ENCODE measurements around the gene CKB. TPM values are rescaled to one million over a fixed set of nuclear protein-coding genes. Genes with fewer than 3 reads are reported as not detected.

CKB gene
- total RNA-seq, 3 donors from 2014 or later = 1,316 to 3,346 (median 2,079) TPM

DNA sequence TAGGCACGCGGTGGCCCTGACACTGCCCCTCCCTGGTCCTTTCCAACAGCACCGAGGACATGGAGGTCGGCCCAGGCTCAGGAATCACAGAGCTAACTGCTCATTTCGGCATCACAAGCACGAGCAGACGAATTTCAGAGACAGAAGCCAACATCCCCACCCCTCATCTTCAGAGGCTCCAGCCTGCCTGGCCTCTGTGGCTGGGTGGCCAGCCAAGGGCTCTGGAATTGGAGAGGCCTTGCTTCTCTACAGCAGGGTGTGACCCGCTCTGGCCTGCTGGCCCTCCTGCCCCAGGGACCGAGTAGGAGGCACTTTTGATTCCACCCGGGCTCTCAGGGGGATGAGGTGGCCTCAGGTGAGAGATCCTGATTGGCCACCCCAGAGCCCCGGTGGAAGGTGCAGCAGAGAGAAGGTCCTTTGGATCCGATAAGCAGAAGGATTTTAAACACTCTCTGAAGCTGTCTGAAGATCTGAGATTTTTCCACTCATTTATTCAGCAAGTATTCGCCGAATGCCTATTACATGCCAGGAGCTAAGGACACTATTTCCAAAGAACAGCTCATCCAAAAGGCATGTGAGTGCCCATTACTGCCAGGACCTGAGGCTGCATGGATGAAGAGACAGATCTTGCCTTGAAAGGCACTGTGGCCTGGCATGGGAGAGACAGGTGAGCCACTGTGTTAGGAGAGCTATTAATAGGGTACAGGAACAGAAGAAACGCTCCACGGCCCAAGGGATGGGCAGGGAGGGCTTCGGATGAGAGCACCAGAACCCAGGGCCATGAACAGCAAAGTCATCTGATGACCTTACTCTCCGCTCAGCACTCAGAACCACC, 29.6 kb upstream of the CKB start:
- no peaks in the 10 kb centered on the region for H3K36me3 ChIP-seq (ENCODE audit: low read depth)
- peak; percentile 20 for ATAC-seq
- peak in 1 of 3 donors; percentile 27 for DNase-seq
- no peak overlapping the region for H3K4me3 ChIP-seq
- peaks cover 9% of the 10 kb centered on the region for H3K4me1 ChIP-seq (ENCODE audit: low read depth)
- TF ChIP-seq, protein P1, sequence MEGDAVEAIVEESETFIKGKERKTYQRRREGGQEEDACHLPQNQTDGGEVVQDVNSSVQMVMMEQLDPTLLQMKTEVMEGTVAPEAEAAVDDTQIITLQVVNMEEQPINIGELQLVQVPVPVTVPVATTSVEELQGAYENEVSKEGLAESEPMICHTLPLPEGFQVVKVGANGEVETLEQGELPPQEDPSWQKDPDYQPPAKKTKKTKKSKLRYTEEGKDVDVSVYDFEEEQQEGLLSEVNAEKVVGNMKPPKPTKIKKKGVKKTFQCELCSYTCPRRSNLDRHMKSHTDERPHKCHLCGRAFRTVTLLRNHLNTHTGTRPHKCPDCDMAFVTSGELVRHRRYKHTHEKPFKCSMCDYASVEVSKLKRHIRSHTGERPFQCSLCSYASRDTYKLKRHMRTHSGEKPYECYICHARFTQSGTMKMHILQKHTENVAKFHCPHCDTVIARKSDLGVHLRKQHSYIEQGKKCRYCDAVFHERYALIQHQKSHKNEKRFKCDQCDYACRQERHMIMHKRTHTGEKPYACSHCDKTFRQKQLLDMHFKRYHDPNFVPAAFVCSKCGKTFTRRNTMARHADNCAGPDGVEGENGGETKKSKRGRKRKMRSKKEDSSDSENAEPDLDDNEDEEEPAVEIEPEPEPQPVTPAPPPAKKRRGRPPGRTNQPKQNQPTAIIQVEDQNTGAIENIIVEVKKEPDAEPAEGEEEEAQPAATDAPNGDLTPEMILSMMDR (IDR thresholded peaks at IDR 0.05) = no peak
- no peaks in the 10 kb centered on the region for H3K9me3 ChIP-seq
- intact Hi-C loops (cut with DNase I, micrococcal nuclease) = loop anchor here in 1 of 2 donors (10.0 kb wide), 1 partner anchor 47 kb away; no protein-coding TSS in a partner anchor

DNA sequence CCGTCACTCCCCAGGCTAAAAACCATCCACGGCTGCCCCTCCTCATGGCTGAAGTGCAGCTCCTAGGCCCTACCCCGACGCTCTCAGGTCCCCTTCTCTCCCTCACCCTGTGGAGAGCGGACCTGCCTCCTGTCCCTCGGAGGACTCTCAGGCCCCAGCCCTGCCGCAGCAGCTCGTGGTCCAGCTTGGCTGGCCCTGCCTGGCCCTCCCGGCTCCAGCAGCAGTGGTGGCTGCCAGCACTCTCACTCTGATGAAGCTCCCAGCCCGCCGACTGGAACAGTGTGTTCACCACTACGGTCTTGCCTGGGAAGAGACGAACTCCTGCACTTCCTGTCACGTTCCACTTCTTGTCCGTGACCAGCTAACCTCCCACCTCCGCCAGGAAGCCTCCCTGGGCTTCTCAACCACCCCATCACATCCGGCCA, 28.7 kb upstream of the CKB start:
- ATAC-seq (no peak), DNase-seq (peak in 2 of 3 donors; percentile 28 to 60)
- no peaks in the 10 kb centered on the region for H3K36me3 ChIP-seq (ENCODE audit: low read depth)
- H3K4me1 ChIP-seq (ENCODE audit: low read depth) = peaks cover 11% of the 10 kb centered on the region
- no peaks in the 10 kb centered on the region for H3K9me3 ChIP-seq
- no peak overlapping the region for H3K4me3 ChIP-seq
- intact Hi-C loops (cut with DNase I, micrococcal nuclease) = loop anchor here in 1 of 2 donors (10.0 kb wide), 1 partner anchor 47 kb away; no protein-coding TSS in a partner anchor
- TF ChIP-seq, protein P1 (IDR thresholded peaks at IDR 0.05) = no peak

DNA sequence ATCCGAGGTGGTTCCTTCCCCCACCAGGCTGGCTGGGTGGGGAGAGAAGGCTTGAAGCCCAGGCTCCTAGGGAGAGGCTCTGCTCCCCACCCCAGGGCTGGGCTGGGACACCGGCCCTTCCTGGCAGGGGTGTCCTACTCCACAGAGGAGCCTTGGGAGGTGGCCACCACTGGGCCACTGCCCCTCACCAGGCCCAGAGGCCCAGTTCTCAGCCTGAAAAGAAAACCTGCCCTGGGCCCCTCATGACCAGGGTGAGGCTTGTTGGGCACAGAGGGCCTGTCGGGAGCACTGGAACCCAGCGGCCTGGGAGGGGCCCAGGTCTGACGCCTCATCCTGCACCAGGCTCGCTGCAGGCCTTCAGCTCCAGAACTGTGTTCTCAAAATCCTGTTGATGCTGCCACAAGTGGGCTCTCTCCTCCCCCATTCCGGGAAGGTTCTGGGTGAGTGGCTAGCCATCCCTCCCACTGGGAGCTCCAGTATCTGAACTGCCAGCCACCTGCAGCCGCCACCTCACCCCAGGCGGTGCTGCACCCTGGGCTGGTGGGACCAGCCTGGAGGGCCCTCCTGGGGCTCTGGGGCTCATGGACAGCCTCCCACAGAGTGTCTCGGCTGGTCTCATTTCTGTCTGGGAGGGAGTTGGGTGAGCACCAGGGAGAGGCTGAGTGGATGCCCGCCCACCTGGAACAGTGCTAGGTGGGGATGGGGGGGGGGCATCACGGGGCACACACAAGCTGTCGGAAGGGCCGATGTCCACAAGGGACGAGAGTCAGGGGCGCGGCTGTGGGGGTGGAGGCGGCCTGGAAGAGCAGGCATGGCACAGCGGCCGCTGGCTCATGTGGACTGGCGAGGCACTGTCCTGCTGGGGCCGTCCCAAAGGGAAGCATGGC, 28.1 kb upstream of the CKB start:
- intact Hi-C loops (cut with DNase I, micrococcal nuclease) = loop anchor here in 1 of 2 donors (10.0 kb wide), 1 partner anchor 46 kb away; no protein-coding TSS in a partner anchor
- Histone ChIP-seq H3K4me3 (no peak overlapping the region), H3K4me1 (ENCODE audit: low read depth) (peaks cover 11% of the 10 kb centered on the region), H3K9me3 (no peaks in the 10 kb centered on the region), H3K36me3 (ENCODE audit: low read depth) (no peaks in the 10 kb centered on the region)
- DNase-seq (peak in 1 of 3 donors; percentile 36), ATAC-seq (peak; percentile 41)
- TF ChIP-seq, protein P1 (IDR thresholded peaks at IDR 0.05) = no peak

DNA sequence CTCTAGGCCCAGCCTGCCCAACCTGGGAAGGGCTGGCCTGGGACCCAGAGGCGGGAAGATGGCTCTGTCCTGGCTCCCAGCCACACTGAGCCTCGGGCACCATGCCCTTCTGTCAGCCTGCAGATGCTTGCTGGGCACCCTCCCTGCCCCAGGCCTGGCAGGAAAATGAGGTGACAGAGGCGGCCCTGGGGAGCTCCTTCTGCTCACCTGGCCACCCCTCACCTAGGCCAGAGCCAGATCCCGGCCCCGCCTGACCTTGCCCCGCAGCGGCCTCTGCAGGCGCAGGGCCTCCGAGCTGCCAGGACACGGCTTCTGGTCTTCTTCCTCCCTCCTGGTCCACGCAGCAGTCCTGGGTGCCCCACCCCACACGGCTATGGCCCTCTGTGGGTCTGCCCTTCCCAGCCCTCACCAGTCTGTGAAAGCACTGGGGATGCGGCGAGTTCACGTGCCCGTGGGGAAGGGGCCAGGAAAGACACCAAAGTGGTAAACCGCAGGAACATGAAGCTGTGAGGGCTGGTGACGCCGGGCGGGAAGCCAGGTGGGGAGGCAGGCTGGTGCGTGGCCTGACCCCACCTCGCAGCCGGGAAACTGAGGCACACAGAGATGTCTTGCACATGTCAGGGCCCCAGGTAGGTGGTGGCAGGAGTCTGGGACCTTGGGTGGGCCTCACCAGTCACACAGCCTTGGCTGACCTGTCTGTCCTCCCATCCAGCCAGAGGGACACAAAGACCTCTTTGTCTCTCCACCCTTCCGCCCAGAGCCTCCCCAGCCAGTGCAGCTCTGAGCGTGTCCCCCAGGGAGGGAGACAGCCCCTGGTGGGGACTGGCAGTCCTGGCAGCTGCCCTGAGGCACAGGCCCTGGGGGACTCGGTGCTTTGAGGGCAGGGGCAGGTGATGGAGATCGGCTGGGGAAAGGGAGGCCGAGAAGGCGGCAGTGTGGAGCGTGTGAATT, 27.0 kb upstream of the CKB start:
- H3K36me3 ChIP-seq (ENCODE audit: low read depth) = no peaks in the 10 kb centered on the region
- intact Hi-C loops (cut with DNase I, micrococcal nuclease) = loop anchor here (5.0 to 10.0 kb wide), 2 partner anchors 45 to 47 kb away; no protein-coding TSS in a partner anchor
- no peak overlapping the region for H3K4me3 ChIP-seq
- H3K9me3 ChIP-seq = no peaks in the 10 kb centered on the region
- DNase-seq (peak in 2 of 3 donors; percentile 28 to 48), ATAC-seq (peak; percentile 5)
- TF ChIP-seq, protein P1 (IDR thresholded peaks at IDR 0.05) = no peak
- peaks cover 11% of the 10 kb centered on the region for H3K4me1 ChIP-seq (ENCODE audit: low read depth)
